Iris pigment epithelial cell (primary cell): ENCODE measurements around the gene CDK3.

Source experiments
- DNase-seq: peaks from one replicate; pipeline ENCODE4 v3.0.0-alpha.2; 2011; ENCODE audit warnings: low read depth

The CDK3 gene

DNA sequence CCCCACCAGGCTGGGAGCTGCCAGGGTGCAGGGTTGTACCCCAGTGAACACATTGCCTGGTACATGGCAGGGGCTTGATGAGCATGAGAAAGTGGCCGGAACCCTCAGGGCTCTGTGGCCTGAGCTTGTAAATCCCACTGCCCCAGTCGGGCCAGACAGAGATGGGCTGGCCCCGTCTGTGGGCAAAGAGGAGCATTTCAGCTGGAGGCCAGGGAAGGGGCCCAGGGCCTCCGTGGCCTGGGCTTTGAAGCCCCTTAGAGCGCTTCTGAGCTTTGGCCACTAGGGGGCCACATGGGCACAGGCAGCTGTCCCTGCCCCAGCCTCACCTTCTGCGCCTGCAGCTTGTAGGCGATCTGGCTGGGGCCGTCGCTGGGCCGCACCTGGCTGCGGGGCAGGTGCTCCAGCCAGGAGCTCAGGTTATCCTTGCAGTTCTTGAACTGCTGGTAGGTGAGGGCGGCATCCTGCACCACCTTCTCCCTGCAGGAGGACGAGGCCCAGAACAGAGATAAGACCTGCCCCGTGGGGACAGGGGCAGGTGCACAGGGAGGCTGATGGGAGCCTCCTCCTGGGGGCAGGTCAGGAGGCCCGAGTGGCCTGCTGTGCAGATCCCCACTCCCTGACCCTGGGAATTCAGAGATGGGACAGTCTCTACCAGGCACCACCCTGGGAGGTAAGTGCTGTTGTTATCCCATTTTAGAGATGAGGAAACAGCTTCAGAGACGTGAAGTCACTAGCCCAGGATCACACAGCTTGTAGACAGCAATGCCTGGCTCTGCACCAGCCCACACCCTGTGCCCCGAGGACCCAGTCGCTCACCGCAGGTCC lies 13.7 kb downstream of the CDK3 start:
- DNase-seq = peak; percentile 60

DNA sequence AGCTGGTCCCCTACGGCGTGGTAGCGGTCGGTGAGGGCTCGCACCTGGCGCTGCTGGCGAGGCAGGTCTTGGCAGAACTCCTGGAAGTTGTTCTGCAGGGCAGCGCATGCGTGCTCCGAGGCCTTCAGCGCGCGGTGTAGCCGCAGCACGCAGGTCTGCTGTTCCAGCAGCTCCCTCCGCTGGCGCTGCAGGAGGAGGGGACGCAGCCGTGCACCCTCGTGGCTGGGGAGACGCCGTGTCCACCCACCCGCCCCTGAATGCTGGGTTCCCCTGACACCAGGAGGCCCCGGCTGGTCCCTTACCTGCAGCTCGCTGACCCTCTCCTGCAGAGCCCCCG lies 14.2 kb downstream of the CDK3 start:
- DNase-seq = no peak

DNA sequence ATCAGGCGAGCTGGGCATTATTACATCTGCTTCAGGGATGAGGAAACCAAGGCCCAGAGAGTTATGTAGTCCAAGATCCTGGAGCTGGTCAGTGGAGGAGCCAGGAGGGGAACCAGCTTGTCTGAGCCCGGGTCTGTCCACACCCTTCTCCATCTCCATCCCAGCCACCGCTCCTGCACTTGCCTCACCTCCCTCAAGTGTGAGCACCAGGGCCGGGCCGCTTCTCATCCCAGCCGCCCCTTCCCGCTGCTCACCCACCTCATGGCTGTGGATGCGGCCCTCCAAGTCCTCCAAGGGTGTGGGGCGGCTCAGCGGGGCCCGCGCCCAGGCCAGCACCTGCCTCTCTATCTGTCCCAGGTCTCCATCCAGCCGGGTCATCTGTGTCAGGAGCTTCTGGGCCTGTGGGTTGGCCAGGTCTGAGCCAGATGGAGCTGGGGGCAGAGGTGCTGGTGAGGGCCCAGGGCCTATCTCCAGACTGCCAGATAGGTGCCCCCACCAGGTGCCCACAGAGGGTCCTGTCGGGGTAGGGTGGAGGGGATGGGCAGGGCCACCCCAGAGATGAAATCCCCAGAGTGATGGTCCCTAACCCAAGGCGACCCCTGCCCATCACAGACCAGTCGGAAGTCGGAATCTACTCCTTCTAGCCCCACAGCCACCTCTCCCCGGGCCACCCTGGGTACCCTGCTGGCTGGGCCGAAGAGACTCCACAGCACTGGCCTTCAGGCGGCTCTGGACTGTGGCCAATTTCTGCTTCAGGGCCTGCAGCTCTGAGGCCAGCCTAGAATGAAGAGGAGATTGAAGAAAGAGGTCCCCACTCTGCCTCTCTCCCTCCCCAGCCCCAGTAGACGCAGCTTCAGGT lies 17.1 kb downstream of the CDK3 start:
- DNase-seq = no peak

DNA sequence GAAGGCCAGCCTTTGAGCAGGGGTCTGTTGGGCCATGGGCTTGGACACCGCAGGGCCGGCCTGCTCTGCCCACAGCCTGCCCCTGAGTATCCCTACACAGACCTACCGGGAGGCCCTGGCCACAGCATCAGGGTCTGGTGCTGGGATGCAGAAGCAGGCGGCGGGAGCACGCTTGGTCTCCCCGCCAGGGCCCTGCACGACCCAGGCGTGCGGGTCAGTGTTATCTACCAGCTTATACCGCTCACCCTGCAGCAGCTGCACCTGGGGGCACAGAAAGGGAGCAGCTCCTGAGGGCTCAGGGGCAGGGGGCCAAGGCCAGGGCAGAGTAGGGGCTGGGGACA lies 17.7 kb downstream of the CDK3 start:
- DNase-seq = no peak

DNA sequence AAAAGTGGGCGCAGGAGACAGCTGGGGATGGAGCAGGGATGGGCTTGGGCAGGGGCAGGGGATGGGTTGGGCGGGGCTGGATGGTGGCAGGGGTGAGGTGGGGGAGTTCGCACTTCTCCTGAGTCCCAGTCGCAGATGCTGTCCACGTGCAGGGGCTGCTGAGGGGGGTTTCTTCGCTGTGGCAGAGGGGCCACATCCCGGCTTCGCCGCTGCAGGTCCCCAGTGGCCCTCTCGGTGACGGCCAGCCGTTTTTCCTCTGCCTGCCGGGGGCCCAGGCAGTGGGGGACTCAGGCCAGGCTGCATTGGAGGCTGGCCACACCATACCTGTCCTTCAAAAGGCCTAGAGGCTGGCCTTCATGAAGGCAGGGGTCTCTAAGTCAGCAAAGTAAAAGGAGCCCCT lies 18.1 kb downstream of the CDK3 start:
- no peak for DNase-seq

DNA sequence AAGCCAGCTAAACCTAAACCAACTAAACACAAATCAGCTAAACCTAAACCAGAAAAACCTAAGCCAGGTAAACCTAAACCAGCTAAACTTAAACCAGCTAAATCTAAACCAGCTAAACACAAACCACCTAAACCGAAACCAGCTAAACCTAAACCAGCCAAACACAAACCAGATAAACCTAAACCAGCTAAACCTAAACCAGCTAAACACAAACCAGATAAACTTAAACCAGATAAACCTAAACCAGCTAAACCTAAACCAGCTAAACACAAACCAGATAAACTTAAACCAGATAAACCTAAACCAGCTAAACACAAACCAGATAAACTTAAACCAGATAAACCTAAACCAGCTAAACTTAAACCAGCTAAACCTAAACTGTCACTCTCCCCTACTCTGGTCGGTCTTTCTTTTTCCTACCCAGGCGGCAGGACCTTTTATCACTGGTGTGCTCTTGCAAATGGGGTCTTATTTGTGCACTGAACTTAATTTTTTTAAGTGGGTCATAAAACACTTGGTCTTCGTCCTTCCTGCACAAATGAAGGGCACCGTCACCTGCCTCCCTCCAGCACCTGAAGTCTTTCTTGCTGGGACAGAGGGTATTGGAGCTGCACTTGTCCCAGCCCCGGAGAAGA lies 19.3 kb downstream of the CDK3 start:
- DNase-seq = no peak

DNA sequence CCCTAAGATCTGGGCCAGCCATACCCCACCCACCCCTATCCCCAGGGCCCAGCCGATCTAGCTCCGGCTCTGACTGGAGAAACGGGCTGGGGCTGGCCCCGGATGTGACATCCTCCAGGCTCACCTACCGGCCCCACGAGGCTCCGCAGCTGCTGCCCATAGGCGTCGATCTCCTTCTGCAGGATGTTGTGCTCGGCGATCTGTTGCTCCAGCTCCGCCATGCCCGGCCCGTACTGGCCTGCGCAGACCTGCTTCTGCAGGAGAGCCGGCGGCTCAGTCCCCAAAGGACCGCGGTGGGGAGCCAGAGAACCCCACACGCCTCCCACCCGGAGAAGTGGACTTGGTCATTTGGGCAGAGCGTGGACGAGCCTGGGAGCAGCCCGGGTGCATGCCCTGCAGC lies 21.6 kb downstream of the CDK3 start:
- no peak for DNase-seq

DNA sequence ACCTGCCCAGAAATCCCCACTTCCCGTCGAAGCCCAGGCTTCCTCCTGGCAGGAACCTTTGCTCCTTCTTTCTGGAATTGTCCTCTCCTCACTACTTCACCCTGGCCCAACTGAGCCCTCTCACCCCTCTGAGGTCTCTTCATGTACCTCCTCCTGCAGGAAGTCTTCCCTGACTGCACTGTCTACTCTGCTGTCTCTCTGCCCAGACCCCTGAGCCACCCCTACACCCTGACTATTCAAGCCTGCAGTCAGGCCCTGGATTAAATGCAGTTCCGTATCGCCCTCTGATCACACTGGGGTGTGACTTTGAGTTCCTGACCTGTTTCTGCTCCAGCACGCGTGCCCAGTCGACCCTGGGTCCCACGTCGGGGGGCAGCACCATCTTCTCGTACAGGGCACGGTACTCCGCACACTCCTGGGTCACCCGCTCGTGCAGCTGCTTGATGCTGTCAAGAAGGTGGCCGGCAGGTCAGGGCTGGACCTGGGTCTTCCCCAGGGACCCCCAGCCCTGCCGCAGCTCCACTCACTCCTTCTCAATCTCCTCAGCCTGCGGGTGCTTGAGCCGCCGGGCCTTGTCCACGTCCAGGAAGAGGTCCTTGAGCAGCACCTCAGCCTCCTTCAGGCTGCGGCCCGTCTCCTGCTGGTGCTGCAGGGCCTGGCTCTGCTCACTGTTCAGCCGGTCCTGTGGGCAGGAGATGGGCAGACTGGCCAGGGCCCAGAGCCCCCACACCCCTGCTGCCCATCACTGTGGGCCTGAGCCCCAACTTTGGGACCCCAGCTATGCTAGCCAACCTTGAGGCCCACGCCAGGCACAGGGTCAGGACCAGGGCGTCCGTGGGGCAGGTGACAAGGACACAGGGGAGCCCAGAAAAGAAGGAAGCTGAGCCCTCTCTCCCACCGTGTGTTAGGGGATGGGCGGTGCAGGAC lies 22.6 kb downstream of the CDK3 start:
- DNase-seq = no peak

DNA sequence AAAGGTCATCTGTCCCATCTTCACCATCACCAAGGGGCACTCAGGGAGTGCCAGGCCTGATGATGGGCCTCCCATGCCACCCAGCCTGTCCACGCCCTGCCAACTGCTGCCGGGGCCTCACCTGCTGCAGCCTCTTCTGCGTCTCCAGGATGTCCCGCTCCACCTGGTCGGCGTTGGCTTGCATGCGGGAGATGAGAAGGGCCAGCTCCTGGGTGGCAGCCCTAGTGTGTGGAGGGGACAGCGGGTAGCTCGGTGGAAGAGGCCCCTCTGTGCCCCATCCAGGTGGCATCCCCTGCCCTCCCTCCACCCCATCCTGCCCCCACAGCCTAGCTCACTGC lies 23.2 kb downstream of the CDK3 start:
- no peak for DNase-seq

DNA sequence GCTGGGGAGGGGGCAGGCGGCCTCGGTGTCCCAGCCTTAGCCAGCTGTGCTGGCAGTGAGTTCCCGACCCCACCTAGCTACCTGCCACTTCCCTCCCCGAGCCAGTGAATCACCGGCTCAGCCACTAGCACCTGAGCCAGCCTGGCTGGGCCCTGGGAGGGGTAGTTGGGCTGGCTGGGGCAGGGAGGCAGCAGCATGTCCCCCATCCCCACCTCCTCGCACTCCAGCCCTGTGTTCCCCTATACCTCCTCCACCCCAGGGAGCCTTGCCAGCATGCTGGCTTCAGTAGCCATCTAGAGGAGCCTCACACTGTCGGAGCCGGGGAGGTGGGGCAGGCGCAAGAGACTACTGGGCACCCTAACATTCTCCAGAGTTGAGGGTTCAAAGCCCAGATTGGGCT lies 23.7 kb downstream of the CDK3 start:
- DNase-seq = no peak

DNA sequence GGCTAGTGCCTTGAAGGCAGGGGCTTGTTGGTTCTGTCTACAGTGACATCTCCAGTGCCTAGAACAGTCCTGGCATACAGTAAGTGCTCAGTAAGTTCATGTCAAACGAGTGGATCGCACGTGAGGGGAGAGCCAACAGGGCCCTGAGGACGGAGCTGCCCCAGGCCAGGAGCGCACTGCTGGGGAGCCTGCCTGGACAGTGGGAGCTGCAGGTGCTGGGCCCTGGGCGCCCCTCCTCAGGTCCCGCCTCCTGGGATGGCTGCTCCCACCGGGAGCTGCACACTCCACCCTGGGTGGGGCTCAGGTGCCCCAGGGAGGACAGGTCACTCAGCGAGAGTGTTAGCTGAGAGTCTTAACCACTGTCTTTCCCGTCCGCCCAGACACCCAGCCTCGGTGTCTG lies 24.6 kb downstream of the CDK3 start:
- no peak for DNase-seq

DNA sequence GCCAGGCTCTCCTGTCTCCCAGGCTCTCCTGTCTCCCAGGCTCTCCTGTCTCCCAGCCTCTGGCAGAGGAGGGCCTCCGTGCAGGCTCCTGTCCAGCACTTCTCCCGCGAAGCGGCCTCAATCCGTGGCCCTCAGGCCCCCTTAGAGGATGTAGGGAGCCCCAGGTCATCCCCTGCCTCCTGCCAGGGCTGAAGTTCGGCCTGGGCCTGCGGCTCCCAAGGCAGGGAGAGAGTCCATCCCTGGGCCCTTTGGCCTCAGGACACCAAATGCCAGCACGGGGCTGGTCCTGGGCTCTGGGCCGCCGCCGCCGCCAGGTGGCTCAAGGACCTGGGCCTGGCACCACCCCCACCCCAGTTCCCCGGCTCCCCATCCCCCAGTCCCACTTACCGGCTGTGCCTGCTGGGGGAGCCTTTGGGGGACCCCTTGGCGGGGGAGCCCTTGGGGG lies 26.1 kb downstream of the CDK3 start:
- no peak for DNase-seq

DNA sequence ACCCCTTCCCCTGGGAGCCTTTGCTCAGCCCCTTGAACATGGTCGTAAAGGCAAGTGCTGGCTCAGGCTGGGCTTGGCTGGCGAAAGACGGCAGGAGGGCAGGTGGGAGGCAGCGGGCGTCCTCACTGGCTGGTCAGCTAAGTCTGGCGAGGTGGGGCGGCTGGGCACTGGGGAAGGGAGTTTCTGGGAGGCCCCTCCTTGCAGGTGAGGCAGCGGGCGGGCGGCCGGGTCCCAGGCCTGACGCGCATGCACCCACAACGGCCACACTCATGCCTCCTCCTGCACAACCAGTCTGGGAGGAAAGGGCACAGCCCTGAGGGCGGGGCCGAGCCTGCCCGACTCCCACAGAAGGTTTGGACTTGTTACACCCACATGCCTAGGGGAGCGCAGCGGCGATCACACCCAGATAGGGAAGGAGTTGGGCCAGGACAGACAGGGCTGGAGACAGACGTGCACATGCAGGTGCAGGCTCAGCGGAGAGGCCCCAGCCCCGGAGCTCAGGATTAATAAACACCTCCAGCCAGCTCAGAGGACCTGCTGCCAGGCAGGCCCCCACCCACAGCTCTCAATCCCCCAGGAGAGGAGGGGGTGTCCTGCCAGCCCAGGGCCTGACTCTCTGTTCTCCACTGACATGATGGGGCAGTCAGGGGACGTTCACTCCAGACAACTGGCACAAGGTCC lies 26.6 kb downstream of the CDK3 start, which contains the start of gene EVPL:
EVPL (minus strand) TSS at position 148 of the 681 bp plus-strand sequence; CDS start at position 40, 108 bp downstream.
- DNase-seq = no peak

DNA sequence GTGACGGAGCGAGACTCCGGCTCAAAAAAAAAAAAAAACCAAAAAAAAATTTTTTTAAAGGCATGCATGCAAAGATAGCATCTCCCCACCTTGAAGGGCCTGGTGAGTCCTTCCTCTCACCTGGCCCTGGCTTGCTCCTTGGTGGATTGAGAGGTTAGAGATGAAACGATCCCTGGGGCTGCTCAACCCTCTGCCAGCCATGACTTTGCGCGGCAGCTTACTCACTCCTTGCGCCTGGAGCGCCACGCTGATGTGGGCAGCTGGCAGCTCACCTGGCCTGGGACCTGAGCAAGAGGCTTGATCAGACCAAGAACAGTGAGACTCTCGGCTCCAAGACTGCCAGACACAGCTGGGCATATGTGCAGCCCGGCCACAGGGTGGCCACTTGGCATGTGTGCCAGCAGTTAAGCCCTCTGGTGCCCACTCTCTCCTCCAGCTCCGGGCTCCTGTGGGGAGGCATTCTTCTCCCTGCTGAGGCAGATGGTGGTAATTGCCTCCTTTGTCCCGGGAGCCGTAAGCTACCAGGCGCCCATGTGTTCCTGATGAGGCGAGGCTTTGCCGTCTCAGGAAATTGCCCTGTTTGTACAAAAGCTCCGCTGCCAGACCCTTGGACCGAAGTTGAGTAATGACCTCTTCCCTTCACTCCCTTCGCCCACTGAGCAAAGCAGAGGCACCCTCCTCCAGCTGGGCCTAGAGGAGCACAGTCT lies 31.6 kb downstream of the CDK3 start:
- no peak for DNase-seq

DNA sequence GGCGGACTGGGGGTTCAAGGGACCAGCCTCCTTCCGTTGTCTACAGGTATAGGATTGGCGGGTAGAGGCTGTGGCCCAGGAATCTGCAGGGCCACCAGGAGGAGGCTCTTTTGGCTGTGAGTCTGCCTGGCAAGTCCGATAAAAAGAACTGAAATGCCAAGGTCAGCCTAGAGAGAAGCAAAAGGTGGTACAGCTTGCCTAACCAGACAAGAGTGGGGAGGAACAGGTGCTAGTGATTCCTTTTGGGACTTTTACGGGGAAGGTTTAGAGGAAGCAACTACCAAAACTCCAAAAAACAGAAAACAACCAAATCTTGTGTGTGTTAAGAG lies 32.1 kb downstream of the CDK3 start:
- DNase-seq = no peak

DNA sequence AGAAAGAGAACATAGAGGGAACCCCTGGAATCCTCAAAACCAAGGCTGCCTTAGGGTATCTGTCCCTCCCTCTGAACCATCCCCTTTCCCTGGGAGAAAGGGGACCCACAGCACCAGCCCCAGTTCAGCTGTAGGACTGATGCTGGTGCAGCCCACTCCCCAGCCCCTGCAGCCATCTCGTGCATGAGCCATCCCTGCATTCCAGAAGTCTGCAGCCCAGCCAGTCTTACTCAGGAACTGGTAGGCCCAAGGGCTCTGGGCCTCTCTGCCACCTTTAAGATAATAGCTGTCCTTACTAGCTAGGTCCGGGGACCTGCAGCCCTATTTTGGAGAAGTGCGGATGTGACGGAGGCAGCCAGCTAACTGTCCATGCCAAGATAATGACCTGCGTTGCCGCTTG lies 32.5 kb downstream of the CDK3 start:
- no peak for DNase-seq

DNA sequence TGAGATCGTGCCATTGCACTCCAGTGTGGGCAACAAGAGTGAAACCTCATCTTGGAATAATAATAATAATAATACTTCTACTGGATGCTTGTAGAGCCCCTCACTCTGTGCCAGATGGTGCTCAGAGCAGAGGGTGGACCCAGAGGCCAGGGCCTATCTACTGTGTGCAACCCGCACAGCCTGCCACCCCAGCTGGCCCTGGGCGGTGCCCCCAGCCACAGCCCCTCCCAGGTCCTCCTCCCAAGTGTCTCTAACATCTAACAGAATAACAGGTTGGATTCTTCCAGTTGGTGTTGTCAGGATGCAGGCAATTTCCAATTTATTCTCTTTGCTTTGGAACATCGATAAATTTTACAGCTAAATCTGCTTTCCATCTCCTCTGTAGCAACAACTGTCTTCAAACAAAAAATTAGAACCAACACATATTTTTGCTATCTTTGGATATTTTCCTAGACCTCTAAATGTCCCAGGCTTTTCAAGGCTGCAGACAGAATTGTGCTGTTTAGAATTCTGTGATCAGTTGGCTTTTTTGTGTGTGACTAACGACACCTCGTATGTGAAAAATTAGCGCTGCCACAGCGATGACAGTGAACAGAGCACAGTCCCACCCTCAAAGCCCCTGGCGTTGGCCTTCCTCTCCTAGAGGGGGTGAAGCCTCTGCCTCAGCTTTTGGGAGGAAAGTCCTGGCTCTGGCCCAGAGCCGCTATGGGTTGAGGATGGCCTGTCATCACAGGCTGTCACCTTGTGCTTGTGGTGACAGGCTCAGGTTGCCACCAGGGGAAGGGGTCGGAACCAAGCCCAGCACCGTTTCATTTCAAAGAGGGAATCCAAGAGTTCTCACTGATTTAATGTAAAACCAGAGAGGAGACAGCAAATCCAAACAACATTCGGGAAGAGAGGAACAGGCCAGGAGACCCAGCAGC lies 34.0 kb downstream of the CDK3 start:
- DNase-seq = no peak

DNA sequence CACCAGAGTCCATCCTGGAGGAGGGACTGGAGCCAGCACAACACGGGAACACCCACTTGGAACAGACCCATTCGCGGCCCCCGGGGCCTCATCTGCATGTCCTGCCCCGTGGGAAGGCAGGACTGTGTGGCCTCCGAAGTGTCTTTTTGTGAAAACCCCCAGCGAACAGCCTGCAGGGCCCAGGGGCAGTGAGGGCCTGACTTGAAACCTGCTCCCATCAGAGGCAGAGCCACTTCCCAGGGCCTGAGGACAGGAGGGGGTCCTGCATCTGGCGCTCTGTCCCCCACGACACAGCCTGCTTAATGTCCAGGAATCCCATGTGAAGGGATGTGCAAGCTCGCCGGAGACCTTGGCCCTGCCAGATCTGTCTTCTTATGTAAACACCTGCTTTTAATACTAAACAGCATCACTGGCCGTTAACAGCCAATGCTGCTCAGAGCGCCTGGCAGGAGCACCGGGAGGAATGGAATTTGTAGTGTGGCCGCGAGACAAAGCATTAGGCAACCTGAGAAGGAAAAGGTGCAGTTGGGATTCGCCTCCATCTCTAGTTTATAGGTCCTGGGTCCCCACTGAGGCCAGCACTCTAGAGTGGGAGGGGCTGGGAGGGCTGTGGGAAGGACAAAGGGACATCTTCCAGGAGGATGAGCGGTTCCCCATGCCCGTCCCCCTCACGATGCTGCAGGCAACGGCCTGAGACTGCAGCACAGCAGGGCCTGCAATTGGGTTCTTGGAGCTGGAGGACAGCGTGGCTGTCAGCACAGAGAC lies 36.0 kb downstream of the CDK3 start:
- no peak for DNase-seq

DNA sequence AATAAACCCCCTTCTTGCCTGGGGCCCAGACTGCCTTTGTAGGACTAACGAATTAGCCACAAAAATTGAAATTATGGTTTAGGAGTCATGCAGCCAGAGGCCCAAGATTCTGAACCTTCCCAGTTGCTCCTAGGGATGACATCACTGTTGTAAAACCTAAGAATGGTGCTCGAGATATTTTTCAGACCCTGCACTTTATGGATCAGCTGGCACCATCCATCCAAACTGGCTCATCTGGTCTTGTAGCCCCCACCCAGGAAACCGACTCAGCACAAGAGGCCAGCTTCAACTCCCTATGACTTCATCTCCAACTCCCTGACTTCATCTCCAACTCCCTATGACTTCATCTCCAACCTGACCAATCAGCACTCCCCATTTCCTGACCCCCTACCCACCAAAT lies 37.4 kb downstream of the CDK3 start:
- DNase-seq = no peak
